GM18868 (cell line): Measurements from ENCODE around the gene TSPAN33.

Experiments used
- ATAC-seq: cut with Tn5 transposase; IDR thresholded peaks from one replicate; pipeline ENCODE4 v1.9.1; 2021; ENCODE audit warnings: mild to moderate bottlenecking, moderate library complexity; ENCODE audit not compliant: unreplicated experiment

The TSPAN33 gene

DNA sequence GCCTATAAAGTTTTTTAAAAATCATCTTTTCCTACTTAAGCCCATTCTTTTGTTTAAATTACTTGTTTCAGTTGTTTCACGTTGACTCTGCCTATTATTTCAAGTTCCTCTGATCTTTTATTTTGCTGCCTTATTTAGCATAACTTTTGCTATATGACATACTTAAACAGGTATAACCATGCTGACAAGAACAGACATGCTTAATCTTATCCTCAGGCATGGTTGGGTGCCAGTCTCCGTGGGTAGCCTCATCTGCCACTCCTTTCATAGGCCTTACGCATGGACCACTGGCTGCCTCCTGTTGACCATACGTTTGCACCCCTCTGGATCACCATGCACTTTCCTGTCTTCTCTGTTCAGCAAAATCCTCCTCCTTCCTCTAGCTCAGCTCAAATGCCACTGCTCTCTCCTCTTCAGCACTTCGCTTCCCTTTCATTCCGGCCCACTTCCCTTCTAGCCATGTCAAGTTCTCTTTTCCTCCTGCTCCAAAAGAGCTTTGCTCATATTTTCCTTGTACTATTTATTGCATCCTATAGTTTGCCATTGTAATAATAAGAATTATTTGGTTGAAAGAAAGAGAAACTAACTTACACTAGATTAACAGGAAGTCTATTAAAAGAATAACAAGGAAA, 10.0 kb upstream of the TSPAN33 start:
- ATAC-seq = no peak

DNA sequence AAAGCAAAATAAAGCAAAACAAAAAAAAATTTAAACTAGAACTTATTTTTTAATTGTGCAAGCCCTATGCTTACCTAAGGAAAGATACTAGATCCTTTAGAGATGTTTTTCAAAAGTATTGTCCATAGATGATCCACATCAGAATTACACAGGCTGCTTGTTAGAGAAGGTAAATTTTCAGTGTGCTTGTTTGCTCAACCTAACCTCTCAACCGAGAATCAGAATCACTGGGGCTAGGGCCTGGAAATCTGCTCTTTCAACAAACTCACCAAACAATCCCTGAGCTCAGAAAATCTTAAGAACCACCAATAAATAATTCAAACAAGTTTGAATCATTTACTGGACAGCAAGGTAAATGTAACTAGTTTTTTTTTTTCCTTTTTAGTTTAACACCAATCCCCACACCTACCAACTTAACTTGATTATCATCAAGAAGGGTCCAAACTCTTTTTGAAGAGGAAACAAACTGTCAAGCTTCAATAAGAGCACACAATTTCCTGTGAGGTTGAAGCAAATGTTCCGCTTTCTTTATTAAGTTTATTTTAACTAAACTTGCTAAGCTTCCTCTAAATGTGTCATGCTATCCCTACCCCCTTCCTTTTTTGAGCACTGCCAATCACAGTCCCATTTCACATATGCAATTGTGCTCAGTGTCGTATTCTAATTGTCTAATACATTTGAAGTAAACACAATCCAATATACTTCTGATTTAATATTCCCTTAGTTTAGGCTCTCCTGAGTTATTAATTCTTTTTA, 7.4 kb upstream of the TSPAN33 start:
- peak; percentile 70 for ATAC-seq

DNA sequence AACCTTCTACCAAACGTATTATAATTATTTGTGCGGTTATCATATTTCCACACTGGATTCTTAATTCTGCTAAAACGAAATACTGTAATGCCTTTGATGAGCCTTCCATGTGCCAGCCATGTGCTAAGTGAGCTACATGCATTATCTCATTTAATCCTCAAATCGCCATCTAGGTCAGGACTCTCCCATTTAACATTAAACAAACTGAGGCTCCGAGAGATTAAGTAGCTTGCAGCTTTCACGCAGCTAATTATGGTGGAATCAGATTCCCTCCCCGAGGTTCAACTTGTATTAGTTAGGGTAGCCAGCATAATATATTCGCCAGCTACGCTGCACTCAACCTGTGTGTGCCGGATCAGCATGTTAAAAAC, 798 bp upstream of the TSPAN33 start:
- ATAC-seq = no peak

DNA sequence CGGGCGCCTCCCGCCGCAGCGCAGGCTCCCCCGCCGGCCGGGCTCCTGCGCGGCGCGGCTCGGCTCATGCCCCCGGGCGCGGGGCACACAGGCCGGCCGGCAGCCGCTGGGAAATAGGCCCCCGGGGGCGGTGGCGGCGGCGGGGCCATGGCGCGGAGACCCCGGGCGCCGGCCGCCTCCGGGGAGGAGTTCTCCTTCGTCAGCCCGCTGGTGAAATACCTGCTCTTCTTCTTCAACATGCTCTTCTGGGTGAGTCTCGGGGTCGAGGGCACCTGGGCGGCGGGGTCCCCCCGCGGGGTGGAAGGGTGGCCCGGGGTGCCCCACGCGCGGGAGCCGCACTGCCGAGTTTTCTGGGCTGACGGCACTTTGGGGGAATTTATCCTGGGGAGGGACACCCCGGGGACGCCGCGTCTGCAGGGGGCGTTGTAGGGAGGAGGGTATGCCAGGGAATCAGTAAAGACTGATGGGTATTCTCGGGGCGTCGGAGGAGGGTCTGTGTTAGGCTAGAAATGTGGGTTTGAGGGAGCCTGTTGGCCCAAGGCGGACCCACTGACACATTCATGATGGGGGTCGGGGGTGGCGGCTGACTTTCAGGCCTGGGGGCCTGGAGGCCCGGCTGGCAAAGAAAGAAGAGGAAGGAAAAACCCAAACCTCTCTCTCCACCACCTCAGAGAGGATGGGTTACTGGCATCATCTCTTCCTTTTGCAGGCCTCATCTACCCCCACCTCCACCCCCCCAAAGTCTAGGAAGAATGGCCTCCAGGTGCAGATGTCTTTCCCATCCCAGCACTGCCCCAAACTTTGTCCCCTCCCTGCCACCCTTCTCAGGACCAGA, 544 bp downstream of the TSPAN33 start:
- peak; percentile 1 for ATAC-seq

DNA sequence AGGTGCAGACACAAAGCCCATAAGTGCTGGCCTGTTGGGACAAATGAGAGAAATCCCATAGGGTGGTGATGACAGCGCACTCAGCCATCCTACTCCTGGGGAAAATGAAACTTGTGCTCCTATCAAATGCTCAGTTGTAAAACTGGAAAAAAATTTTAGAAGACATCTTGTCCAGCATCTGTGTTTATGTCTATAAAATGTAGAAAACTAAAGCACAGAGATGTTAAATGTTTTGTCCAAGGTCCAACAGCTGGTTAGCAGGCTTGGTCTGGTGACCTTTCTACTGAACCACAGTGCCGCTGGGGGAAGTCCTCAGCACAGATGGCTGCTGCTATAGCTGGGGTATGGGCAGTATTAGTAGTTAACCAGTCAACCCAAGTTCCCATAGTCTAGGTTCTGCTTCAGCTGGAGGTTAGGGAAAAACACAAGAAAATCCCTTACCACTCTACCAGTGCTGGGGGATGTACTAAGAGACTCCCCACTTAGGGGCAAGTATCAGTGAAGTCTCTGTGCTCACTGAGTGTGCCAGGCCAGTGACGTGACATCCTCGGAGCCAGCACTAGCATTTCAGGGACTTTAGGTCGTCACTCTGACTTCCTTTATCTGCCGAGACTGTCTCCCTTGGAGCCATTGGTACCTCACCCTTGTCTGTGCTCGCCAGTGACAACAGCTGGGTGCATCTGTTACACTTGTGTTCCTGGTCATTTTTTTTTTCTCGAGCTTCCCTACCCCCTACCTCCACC, 1.9 kb downstream of the TSPAN33 start:
- ATAC-seq = peak; percentile 64

DNA sequence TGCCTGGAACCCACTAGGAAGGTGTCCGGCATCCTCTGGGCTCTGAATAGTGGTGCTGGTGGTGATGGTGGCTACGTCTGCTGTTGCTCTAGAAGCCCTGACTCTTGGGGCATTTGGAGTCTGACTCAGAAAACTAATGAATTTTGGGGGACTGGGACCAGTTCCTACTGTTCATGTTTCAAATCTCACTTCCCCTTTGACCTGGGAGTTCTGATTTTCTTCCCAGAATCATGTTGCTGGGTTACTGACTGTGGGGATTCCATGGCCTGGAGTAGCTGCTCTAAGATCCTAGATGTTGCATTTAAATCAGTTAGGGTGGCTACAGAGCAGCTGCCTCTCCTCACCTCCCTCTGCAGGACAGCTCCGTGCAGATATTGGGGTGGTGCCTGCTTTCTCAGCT, 3.2 kb downstream of the TSPAN33 start:
- ATAC-seq = no peak

DNA sequence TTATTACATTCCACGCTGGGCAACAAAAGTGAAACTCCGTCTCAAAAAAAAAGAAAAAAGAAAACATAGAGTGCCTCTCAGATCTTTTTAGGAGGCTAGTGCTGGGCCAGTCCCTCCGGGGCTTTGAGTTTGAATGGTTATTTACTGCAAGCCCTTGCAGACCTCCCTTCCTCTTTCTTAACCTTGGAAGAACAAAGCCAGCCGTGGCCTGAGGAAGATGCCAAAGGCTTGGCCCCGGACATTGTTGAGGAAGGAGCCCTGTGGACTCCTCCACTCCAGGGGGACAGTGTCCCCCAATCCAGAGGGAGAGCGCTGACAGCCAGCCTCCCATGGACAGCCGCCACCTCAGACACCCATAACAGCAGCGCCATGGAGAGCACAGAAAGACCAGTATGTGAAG, 5.0 kb downstream of the TSPAN33 start:
- no peak for ATAC-seq

DNA sequence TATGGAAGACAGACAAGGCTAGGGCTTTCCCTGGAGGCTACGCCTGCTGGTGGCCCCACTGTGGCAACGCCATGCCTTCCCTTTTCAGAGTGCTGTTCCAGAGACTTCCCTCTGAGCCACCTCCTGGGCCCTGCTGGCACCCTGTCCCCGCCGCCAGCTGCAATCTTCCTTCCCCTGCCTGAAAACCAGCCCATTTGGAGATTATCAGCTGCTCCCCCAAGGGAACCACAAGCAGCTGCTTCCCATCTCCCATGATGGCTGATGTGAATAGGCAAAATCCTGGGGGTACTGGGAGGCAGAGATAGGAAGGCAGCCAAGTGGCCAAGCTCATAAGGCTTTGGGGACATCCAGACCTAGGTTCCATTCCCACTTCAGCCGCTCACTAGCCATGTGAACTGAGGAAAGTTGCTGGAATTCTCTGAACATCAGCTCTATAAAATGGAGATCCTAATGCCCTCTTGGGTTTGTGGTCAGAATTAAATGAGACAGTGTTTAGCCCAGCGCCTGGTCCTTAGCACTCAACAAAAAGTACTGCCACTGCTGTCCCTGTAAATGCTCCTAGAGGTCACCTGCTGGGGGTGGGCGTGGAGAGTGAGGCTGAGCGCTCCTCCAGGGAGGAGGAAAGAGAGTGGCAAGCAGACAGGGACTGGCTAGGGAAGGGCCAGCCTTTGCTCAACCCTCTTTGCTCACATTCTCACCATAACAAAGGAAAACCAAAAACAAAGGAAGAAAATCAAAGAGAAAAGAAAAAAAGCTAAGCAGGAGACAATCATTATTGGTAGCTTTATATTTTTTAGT, 5.9 kb downstream of the TSPAN33 start:
- ATAC-seq = no peak

DNA sequence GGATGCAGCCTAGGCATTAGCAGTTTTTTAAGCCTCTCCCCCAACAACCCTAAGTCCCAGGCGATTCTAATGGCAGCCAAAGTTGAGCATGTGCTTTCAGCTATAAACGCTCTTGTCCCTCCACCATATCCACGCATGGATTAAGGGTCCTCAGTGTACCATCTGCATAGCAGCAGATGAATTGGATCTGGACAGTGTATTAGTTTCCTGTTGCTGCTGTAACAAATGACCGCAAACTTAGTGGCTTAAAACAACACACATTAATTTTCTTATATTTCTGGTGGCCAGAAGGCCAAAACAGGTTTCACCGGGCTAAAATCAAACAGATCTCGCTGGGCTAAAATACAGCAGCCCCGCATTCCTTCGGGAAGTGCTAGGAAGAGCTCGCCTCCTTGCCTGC, 13.1 kb downstream of the TSPAN33 start:
- ATAC-seq = no peak

DNA sequence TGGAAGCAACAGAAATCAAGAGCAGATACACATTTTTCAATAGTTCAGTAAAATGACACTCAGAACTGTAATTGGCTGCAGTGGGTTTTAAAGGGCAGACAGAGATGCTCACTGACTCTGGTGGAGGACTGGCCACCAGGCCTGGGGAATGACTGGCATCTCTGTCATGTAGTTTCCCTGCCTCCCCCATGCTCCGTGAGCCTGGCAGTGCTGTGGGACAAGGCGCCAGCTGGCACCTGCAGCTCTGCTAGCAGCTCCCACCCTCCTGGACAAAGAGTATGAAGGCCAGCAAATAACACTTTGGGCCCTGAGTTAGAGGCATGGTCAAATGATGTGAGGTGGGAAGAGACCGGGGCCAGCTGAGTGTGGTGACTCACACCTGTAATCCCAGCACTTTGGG, 15.0 kb downstream of the TSPAN33 start:
- ATAC-seq = no peak

DNA sequence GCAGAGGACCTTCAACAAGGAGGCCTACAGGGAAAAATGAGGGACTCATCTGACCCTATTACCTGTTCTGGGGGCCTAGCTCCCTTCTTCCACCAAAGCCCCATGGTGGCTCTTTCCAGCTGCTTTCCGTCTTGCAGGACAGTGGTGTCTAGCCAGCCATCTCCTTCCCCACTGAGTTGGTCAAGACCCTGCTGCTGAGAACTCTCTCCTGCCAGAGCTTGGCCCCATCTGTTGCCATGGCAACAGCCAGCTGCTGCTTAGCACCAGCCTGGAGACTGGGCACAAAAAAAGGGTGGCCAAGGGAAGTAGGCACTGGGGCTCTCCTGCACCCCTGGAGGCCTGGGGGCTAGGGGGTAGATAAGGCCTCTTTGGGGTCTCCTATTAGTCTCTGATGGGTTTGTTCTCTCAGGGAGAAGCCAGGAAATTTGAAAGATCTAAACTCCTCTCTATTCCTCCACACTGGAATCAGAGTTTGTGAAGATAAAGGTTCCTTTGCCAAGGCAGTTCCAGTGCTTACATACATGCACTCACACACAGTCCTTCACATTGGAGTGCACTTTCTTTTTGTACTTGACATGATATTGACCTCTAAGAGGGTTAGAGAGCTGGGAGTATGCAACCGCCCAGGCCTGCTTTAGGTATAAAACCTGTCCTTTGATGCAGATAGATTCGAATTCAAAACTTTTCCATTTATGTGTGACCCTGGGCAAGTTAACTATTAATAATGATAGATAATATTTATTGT, 15.8 kb downstream of the TSPAN33 start:
- no peak for ATAC-seq

DNA sequence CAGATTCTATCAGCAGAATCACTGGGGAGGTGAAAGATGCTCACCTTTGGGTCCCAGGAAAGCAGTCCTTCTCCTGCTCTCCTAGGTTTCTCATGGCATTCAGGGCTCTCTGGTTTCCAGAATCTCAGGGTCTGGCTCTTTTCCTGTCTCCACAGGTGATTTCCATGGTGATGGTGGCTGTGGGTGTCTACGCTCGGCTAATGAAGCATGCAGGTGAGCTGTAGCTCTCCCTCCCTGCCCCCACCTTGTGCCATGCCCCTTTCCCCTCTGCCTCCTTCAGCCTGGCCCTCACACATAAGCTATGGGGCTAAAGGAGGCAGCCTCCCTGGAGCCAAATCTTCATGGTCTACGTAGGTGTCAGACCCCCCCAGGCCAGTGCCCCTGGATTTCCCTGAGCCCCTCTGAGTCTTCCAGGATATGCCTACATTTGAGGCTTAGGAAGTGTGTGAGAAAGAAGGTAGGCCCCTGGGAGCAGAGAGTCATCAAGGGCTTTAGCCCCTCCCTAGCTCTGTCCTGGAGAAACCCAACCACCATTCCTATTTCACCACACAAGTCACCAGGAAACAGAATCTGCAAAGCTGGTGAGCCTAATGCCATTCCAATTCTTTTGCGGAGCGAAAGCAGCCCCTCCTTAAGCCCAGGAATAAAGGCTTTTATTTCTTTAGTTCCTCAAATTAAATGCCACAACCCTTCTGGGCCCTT, 17.2 kb downstream of the TSPAN33 start:
- ATAC-seq = no peak

DNA sequence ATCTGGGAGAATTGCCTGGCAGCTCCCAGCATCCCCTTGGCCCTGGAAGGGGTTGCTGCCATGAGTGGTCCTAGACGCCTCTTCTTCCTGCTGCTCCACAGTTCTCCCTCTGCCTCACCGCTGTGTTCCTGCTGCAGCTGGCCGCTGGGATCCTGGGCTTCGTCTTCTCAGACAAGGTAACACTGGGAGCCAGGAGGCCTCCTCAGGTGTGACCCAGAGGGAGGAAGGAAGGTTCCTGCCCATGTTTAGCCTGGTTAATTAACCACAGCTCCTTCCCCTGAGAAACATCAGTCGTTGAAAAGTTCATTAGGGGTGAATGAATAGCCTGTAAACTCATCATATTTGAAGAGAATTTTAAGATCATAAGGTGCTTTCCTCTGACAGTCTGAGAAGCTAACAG, 18.2 kb downstream of the TSPAN33 start:
- ATAC-seq = no peak

DNA sequence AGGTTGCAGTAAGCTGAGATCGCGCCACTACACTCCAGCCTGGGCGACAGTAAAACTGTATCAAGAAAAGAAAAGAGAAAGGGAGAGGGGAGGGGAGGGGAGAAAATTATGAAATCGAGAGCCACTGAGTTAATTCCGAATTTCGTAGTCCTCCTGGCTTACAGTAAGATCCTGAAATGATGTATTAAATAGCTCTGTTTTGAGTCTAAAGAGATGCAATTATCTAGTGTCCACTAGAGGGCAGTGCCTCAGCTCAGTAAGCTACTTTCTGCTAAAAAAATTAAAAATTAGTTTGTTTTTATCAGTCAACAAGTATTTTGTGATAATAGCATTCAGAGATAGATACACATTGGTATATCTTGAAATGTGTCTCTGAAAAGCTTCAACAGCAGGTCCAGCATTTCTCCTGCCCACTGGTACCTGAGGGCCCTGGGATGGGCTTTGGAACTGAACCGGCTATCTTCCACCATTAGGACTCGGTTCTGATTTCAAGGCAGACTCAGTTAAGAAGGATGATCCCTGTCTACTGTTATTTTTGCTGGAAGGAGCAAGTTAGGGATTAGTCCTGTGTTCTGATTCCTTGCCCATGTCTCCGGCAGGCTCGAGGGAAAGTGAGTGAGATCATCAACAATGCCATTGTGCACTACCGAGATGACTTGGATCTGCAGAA, 19.5 kb downstream of the TSPAN33 start:
- no peak for ATAC-seq

DNA sequence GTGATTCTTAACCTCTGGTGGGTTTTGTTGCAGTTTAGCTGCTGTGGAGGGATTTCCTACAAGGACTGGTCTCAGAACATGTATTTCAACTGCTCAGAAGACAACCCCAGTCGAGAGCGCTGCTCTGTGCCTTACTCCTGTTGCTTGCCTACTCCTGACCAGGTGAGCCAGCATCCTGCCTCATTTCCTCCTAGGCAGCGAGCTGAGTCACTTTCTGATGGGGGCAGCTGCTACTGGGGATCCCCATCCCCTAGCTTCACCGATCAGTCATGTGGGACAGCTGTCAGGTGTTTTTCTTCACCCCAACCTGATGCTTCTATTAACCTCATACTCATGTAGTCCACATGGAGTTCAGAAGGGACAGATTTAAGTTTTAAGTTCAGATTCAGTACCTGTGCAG, 22.2 kb downstream of the TSPAN33 start:
- peak; percentile 68 for ATAC-seq

DNA sequence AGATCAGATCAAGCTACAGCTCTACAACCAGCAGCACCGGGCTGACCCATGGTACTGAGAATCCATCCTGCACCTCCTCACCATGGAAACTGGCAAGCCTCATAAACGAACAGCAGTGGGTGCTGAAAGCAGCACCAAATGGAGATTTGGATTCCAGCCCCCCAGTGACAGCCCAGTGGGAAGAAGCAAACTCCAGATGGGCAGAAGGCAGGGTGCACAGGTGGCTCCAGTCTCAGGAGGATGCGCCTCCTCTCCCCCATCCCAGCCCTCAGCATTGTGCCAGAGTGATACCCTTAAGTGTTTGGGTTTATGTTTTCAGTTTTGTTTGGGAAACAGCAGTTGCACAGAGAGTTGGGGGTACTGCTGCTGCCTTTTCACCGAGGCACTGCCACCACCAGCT, 23.3 kb downstream of the TSPAN33 start:
- ATAC-seq = no peak

DNA sequence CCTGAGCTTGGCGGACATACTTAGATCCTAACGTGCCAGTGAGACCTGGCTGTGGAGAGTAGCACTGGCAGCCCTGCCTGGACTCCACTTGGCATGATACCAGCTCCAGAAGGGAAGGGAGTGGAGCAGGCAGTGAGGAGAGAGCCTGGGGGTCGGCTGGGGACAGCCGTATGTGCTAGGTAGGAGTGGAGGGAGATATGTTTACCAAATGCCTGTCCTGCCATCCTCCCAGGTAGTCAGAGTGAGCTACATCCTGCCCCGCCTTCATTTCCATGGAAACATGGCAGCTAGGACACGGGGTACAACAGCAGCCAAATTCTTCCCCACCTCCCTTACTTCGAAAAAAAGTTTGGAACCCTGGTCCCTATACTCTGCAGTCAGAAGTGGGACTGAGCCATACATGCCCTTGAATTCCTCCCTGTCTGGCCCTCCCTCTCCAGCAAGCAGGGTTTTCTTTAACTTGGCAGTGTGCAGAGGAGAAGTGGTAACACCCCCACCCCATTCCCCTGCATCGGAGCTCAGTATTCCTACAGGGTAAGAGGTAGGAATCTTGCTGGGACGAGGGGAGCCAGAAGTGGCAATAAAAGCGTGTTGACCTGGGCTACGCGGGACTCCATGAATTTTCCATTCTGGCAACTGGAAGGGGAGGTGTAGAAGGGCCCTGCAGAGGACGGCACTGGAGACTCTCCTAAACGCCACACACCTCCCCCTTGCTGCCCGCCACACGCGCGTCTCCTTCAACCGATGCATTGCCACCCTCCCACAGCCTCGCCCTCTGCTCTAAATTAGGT, 23.9 kb downstream of the TSPAN33 start:
- ATAC-seq = no peak

DNA sequence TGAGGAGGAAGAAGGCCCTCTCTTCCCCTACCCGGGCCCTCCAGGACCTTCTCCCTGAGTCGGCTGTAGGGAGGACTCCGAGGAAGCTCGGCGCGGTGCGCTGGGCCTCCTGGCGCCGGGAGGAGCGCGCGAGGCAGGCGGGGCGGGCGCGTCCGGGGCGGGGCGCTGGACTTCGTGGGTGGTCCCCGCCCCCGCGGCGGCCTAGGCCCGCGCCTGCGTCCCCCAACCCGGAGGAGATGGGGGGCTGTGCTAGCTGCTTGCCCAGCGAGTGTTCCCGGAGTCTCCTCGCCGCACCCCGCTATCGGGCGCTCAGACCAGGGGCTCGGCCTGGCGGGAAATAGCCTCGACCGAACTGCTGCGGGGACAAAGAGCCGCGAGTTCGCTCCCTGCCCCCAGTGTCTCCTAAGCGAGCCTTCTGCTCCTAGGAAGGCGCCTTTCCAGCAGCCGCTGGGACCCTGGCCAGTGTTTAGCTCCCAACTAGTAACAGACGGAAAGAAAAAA, 24.7 kb downstream of the TSPAN33 start:
- ATAC-seq = no peak
